Hair follicular keratinocyte (primary cell): ENCODE data around the gene RHOT2. TPM values are rescaled to one million over a fixed set of nuclear protein-coding genes. Genes with fewer than 3 reads are reported as not detected.

Source experiments
- total RNA-seq: library from RNA; depleted of rRNA; stranded (reverse); fragments of >200 nt; gene quantifications from 2 replicates; pipeline ENCODE4 v1.2.3, GENCODE V29; 2015

RHOT2 gene
- total RNA-seq = 52.0 and 72.9 TPM in 2 replicates

GRCh38 chr16:667780-668518 lies at the start of gene RHOT2:
TSS of gene RHOT2 (plus strand) at chr16:668132. CDS start at chr16:668200, 68 bp downstream.

GRCh38 chr16:630815-631405 lies 37.0 kb upstream of the RHOT2 start, which contains the start of gene WFIKKN1:
TSS of gene WFIKKN1 (plus strand) at chr16:630985. CDS start at chr16:631254, 269 bp downstream.

GRCh38 chr16:636206-637080 lies 31.5 kb upstream of the RHOT2 start, which contains the start of gene METTL26:
TSS of gene METTL26 (minus strand) at chr16:636305. CDS start at chr16:636290, 15 bp downstream.

GRCh38 chr16:641326-642188 lies 26.4 kb upstream of the RHOT2 start, which contains the start of gene MCRIP2:
TSS of gene MCRIP2 (plus strand) at chr16:641828. CDS start at chr16:641992, 164 bp downstream.

GRCh38 chr16:648781-649589 lies 18.9 kb upstream of the RHOT2 start, which contains the start of gene WDR90:
TSS of gene WDR90 (plus strand) at chr16:649365. CDS start at chr16:649417, 52 bp downstream.

GRCh38 chr16:674968-675883 lies 7.3 kb downstream of the RHOT2 start, which contains the start of gene RHBDL1:
TSS of gene RHBDL1 (plus strand) at chr16:675671. CDS start at chr16:675791, 120 bp downstream.

GRCh38 chr16:679814-680624 lies 12.1 kb downstream of the RHOT2 start, which contains the start of gene STUB1:
TSS of gene STUB1 (plus strand) at chr16:680410. CDS start at chr16:680526, 116 bp downstream.

GRCh38 chr16:684071-684794 lies 16.3 kb downstream of the RHOT2 start, which contains the start of gene JMJD8:
TSS of gene JMJD8 (minus strand) at chr16:684334. CDS start at chr16:684319, 15 bp downstream.

GRCh38 chr16:705431-706188 lies 37.7 kb downstream of the RHOT2 start, which contains the start of gene FBXL16:
TSS of gene FBXL16 (minus strand) at chr16:705801. CDS start at chr16:697405, 8,396 bp downstream.

GRCh38 chr16:714558-715476 lies 46.9 kb downstream of the RHOT2 start, which contains the start of gene METRN:
TSS of gene METRN (plus strand) at chr16:715118. CDS start at chr16:715290, 172 bp downstream.

GRCh38 chr16:720990-721764 lies 53.2 kb downstream of the RHOT2 start, which contains the start of gene ANTKMT:
TSS of gene ANTKMT (plus strand) at chr16:721146. CDS start at chr16:721275, 129 bp downstream.

